Measurements from ENCODE around the gene MAPK8.

GRCh38 chr10:48466611-48467240, 160.2 kb downstream of the MAPK8 start:
- no peak for TF ChIP-seq EP300 (IDR thresholded peaks at IDR 0.05; ENCODE audit: borderline replicate concordance)
- TF ChIP-seq ZBTB7A (IDR thresholded peaks at IDR 0.05; ENCODE audit: low read depth), result no peak
- TF ChIP-seq RAD21 (IDR thresholded peaks at IDR 0.05; ENCODE audit: low read depth), result no peak
- no peak for TF ChIP-seq FOXM1 (IDR thresholded peaks at IDR 0.05; ENCODE audit: borderline replicate concordance, low read depth)
- no peak for TF ChIP-seq USF1 (IDR thresholded peaks at IDR 0.05)
- TF ChIP-seq TCF12 (IDR thresholded peaks at IDR 0.05; ENCODE audit: low read depth), result no peak
- TF ChIP-seq CREB1 (IDR thresholded peaks at IDR 0.05; ENCODE audit: low read depth), result no peak
- TF ChIP-seq REST (IDR thresholded peaks at IDR 0.05; ENCODE audit: low read depth), result no peak
- TF ChIP-seq EGR1 (IDR thresholded peaks at IDR 0.05), result no peak
- no peak for TF ChIP-seq TAF1 (IDR thresholded peaks at IDR 0.05; ENCODE audit: low read depth)

Measured in Ishikawa (cell line).